ENCODE results near the gene APOBEC4. TPM values are rescaled to one million over a fixed set of nuclear protein-coding genes. Genes with fewer than 3 reads are reported as not detected.

APOBEC4 gene
- total RNA-seq, 4 donors from 2014 or later, result not detected

DNA sequence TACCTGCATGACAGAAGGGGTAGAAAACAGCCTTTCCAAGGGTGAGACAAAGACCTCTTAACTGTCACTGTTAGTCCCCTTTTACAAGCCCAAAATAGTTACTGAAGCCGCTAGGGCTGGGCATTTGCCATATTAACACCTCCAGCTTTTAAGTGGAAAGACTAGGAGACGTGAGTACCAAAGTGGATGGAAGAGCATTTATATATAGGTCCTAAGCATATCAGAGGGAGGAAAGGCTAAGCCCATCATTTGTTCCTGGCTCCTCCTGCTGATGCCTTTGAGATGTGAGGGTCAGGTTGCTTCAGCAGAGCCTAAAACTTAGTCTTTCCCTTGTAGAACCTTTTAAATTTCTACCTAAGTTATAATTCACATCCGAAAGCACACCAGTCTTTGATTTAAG is 25.7 kb upstream of the APOBEC4 start:
- TF ChIP-seq POLR2A (IDR thresholded peaks at IDR 0.05), result no peak
- TF ChIP-seq, protein P1, sequence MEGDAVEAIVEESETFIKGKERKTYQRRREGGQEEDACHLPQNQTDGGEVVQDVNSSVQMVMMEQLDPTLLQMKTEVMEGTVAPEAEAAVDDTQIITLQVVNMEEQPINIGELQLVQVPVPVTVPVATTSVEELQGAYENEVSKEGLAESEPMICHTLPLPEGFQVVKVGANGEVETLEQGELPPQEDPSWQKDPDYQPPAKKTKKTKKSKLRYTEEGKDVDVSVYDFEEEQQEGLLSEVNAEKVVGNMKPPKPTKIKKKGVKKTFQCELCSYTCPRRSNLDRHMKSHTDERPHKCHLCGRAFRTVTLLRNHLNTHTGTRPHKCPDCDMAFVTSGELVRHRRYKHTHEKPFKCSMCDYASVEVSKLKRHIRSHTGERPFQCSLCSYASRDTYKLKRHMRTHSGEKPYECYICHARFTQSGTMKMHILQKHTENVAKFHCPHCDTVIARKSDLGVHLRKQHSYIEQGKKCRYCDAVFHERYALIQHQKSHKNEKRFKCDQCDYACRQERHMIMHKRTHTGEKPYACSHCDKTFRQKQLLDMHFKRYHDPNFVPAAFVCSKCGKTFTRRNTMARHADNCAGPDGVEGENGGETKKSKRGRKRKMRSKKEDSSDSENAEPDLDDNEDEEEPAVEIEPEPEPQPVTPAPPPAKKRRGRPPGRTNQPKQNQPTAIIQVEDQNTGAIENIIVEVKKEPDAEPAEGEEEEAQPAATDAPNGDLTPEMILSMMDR (IDR thresholded peaks at IDR 0.05), result no peak
- 82 to 96% methylated on average over 3 of the region's 3 CpGs for WGBS, 2 donors

DNA sequence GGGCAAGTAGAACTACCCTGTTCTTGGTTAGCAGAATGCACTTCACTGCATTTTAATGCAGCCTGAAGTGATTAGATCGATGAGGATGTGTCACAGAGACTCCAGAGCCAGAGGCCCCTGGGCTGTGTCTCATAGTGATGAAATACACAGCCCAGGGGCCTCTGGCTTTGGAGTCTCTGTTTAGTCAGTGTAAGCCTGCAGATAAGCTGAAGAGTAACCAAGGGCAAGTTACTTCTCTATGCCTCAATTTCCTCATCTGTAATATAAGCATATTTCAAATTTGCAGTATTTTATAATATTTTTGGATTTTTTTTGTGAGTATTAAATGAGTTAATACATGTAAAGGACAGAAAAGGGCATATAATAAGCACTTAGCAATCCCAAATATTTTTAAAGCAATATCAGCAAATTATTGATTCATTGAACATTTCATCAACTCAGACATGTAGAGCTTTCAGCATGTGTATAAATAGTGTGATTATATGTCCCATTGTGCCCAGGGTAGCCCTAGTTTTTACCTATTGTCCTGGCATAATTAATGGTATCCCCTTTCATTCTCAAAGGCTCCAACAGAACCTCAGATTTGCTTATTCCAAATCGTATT is 23.6 kb upstream of the APOBEC4 start:
- H3K4me3 ChIP-seq (replicated peaks in 1 of 3), result no peak overlapping the region
- no peaks in the 10 kb centered on the region for H3K4me1 ChIP-seq
- no peaks in the 10 kb centered on the region for H3K27me3 ChIP-seq
- no peak for DNase-seq
- intact Hi-C loops (cut with DNase I), result no loop called here
- TF ChIP-seq, protein P1 (IDR thresholded peaks at IDR 0.05), result no peak
- TF ChIP-seq POLR2A (IDR thresholded peaks at IDR 0.05), result no peak
- WGBS, 2 donors, result 61 to 63% methylated on average over 2 of the region's 2 CpGs
- no peaks in the 10 kb centered on the region for H3K9me3 ChIP-seq
- no peaks in the 10 kb centered on the region for H3K36me3 ChIP-seq
- H3K27ac ChIP-seq, result no peak overlapping the region

More for the DNA sequence above, 25.7 kb upstream of the APOBEC4 start:
- DNase-seq, result no peak
- Histone ChIP-seq H3K4me1 (no peaks in the 10 kb centered on the region), H3K36me3 (no peaks in the 10 kb centered on the region), H3K27ac (no peak overlapping the region), H3K9me3 (no peaks in the 10 kb centered on the region), H3K27me3 (no peaks in the 10 kb centered on the region), H3K4me3 (replicated peaks in 1 of 3) (no peak overlapping the region)
- intact Hi-C loops (cut with DNase I), result no loop called here

- Histone ChIP-seq H3K36me3 (no peaks in the 10 kb centered on the region), H3K4me3 (replicated peaks in 1 of 3) (no peak overlapping the region), H3K9me3 (no peaks in the 10 kb centered on the region), H3K4me1 (no peaks in the 10 kb centered on the region), H3K27ac (no peak overlapping the region), H3K27me3 (no peaks in the 10 kb centered on the region)
- DNase-seq, result no peak
- WGBS, 2 donors, result 77 to 91% methylated on average over 3 of the region's 3 CpGs
- TF ChIP-seq, protein P1 (IDR thresholded peaks at IDR 0.05), result no peak
- no peak for TF ChIP-seq POLR2A (IDR thresholded peaks at IDR 0.05)
- intact Hi-C loops (cut with DNase I), result no loop called here
Measured at GRCh38 chr1:183675883-183676585, 22.9 kb upstream of the APOBEC4 start.

DNA sequence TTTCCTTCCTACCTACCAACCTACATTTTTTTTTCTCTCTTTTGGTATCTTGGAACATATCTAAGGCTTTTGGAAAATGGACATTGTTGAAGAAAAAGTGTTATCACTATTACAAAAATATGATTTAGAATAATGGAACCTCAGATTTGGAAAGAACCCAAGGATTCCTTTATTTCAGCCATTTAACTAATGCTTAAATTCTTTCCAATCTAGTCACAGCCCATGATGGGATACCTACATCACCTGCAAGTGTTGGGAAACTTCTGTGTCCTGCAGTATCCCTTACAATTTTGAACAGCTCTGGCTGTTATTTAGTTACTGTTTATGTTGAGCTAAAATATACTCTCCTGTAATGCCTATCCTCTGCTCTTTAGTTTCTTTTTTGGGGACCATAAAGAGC is 22.3 kb upstream of the APOBEC4 start:
- no peak for DNase-seq
- TF ChIP-seq, protein P1 (IDR thresholded peaks at IDR 0.05), result no peak
- TF ChIP-seq POLR2A (IDR thresholded peaks at IDR 0.05), result no peak
- no peaks in the 10 kb centered on the region for H3K9me3 ChIP-seq
- no peak overlapping the region for H3K27ac ChIP-seq
- H3K27me3 ChIP-seq, result no peaks in the 10 kb centered on the region
- no peak overlapping the region for H3K4me3 ChIP-seq (replicated peaks in 1 of 3)
- intact Hi-C loops (cut with DNase I), result no loop called here
- no peaks in the 10 kb centered on the region for H3K4me1 ChIP-seq
- no peaks in the 10 kb centered on the region for H3K36me3 ChIP-seq

DNA sequence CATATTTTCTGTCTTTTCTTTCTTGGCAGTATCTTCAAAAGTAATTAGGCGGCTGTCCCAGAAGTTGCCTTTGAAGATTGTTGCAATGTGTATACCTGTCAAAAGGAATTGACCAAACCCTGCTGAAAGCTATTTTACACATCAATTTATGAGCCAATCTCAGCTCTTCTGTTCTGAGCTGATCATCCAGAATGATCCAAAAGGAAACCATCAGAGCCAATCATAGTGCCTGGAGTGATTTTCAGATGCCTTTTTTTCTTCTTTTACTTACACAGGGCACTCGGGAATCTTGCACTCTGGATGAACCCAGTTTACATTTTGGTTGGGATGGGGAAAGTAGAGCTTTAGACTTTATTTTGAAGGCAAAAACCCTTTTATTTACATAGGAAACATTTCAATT is 21.8 kb upstream of the APOBEC4 start:
- 82 to 93% methylated on average over 2 of the region's 2 CpGs for WGBS, 2 donors
- Histone ChIP-seq H3K9me3 (no peaks in the 10 kb centered on the region), H3K27ac (no peak overlapping the region), H3K4me3 (replicated peaks in 1 of 3) (no peak overlapping the region), H3K27me3 (no peaks in the 10 kb centered on the region), H3K4me1 (no peaks in the 10 kb centered on the region), H3K36me3 (no peaks in the 10 kb centered on the region)
- intact Hi-C loops (cut with DNase I), result no loop called here
- no peak for DNase-seq
- TF ChIP-seq POLR2A (IDR thresholded peaks at IDR 0.05), result no peak
- TF ChIP-seq, protein P1 (IDR thresholded peaks at IDR 0.05), result no peak

All from thyroid gland (tissue), 4 donors.